ENCODE results near the gene TMC2.
"Not testable (repeated sequence)": the region's sequence is repeated elsewhere in the genome, so short reads cannot be mapped to it uniquely, and the experiment has no call there.

TMC2 gene

GRCh38 chr20:2526218-2526583 lies 10.2 kb upstream of the TMC2 start:
- not testable (repeated sequence) for DNase-seq (ENCODE audit: low spot score)

GRCh38 chr20:2527762-2528161 lies 8.6 kb upstream of the TMC2 start:
- DNase-seq (ENCODE audit: low spot score) = no peak

GRCh38 chr20:2528671-2529271 lies 7.6 kb upstream of the TMC2 start:
- DNase-seq (ENCODE audit: low spot score) = no peak

- no peak for DNase-seq (ENCODE audit: low spot score)
Measured at GRCh38 chr20:2533118-2533517, 3.3 kb upstream of the TMC2 start.

- DNase-seq (ENCODE audit: low spot score) = no peak
Measured at GRCh38 chr20:2535711-2536559, 438 bp upstream of the TMC2 start.

GRCh38 chr20:2537101-2537500 lies 728 bp downstream of the TMC2 start:
- no peak for DNase-seq (ENCODE audit: low spot score)

GRCh38 chr20:2538356-2538755 lies 2.0 kb downstream of the TMC2 start:
- DNase-seq (ENCODE audit: low spot score) = no peak

- DNase-seq (ENCODE audit: low spot score) = no peak
Measured at GRCh38 chr20:2538931-2539720, 2.8 kb downstream of the TMC2 start.

GRCh38 chr20:2541940-2542339 lies 5.6 kb downstream of the TMC2 start:
- no peak for DNase-seq (ENCODE audit: low spot score)

- no peak for DNase-seq (ENCODE audit: low spot score)
Measured at GRCh38 chr20:2542361-2542760, 6.0 kb downstream of the TMC2 start.

- no peak for DNase-seq (ENCODE audit: low spot score)
Measured at GRCh38 chr20:2544211-2544610, 7.8 kb downstream of the TMC2 start.

- DNase-seq (ENCODE audit: low spot score) = no peak
Measured at GRCh38 chr20:2545594-2545993, 9.2 kb downstream of the TMC2 start.

- DNase-seq (ENCODE audit: low spot score) = no peak
Measured at GRCh38 chr20:2557873-2558580, 21.7 kb downstream of the TMC2 start.

GRCh38 chr20:2558581-2559278 lies 22.4 kb downstream of the TMC2 start:
- DNase-seq (ENCODE audit: low spot score) = no peak

GRCh38 chr20:2559279-2559626 lies 22.9 kb downstream of the TMC2 start:
- no peak for DNase-seq (ENCODE audit: low spot score)

- DNase-seq (ENCODE audit: low spot score) = no peak
Measured at GRCh38 chr20:2559651-2560050, 23.3 kb downstream of the TMC2 start.

- DNase-seq (ENCODE audit: low spot score) = no peak
Measured at GRCh38 chr20:2563116-2563515, 26.7 kb downstream of the TMC2 start.

- no peak for DNase-seq (ENCODE audit: low spot score)
Measured at GRCh38 chr20:2564406-2564805, 28.0 kb downstream of the TMC2 start.

GRCh38 chr20:2575682-2576081 lies 39.3 kb downstream of the TMC2 start:
- DNase-seq (ENCODE audit: low spot score) = no peak

- DNase-seq (ENCODE audit: low spot score) = no peak
Measured at GRCh38 chr20:2576317-2576727, 39.9 kb downstream of the TMC2 start.

GRCh38 chr20:2578475-2579192 lies 42.3 kb downstream of the TMC2 start:
- DNase-seq (ENCODE audit: low spot score) = no peak
